PFSK-1 (cell line): Measurements from ENCODE around the gene KIF2C.

Source experiments
- FOXP2 ChIP-seq: optimal IDR thresholded peaks from 2 replicates; pipeline ENCODE3; 2011; ENCODE audit warnings: borderline replicate concordance, control low read depth, inconsistent platforms; ENCODE audit not compliant: insufficient read depth; ENCODE audit errors: extremely low read length, extremely low read depth
- POLR2AphosphoS5 ChIP-seq: IDR thresholded peaks from 2 replicates; pipeline ENCODE4 v1.6.1; 2012; ENCODE audit warnings: low read depth, mild to moderate bottlenecking, control low read depth, low read length, moderate library complexity
- SIN3A ChIP-seq: IDR thresholded peaks from 2 replicates; pipeline ENCODE4 v1.6.1; 2012; ENCODE audit warnings: mild to moderate bottlenecking, low read length, moderate library complexity, borderline replicate concordance; ENCODE audit not compliant: insufficient read depth
- TAF1 ChIP-seq: IDR thresholded peaks from 2 replicates; pipeline ENCODE4 v1.6.1; 2012; ENCODE audit warnings: low read length, control low read depth, borderline replicate concordance; ENCODE audit not compliant: insufficient read depth
- TF ChIP-seq, protein P1 (sequence below), 2 experiments: IDR thresholded peaks; 2 replicates each; pipeline versions ENCODE4 v1.6.1 to v1.8.0; 2011 to 2012; ENCODE audit warnings: low read depth in 2 of 2, low read length in 2 of 2, control low read depth in 1 of 2, inconsistent platforms in 1 of 2, mild to moderate bottlenecking in 1 of 2, moderate library complexity in 1 of 2; ENCODE audit not compliant: insufficient read depth in 1 of 2

The KIF2C gene

DNA sequence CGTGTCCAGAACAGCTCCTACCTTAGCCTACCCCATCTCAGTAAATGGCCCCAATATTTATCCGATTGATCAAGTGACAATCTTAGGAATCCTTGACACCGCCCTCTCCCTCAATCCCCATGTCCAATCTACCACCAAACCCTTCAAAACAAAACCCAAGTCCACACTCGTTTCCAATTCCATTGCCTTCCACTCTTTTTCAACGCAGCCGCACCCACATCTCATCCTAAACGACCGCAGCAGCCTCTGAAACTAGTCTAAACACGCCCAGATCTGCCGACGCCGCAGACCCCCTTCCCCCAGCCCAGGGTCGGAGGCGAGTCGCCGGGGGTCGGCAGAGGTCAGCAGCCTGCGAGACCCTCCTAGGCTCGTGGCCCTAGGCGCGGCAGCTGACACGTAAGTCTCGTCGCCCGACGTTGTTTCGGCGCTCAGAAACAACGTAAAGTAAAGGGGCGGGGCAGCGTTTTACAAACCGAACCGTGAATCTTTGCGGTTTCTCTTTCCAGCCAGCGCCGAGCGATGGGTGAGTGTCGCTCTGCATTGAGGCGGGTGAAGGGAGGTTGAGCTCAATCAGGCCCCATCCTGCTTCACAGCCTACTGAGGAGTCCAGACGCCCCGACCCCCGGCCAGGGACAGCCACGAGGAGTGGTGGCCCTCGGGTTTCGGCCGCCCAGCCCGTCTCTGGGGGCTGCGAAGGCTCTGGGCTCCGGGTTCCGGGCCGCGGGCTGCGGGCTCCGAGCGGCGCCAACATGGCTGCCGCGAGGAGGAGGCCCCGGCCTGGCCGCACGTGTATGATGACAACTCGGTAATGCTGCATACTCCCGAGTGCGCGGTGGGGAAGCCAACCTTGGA lies 35.7 kb downstream of the KIF2C start, which contains the start of gene RPS8:
Gene RPS8 (plus strand): TSS at position 463 of the 852 bp plus-strand sequence. CDS start 57 bp downstream, at position 520.
- TF ChIP-seq, protein P1, sequence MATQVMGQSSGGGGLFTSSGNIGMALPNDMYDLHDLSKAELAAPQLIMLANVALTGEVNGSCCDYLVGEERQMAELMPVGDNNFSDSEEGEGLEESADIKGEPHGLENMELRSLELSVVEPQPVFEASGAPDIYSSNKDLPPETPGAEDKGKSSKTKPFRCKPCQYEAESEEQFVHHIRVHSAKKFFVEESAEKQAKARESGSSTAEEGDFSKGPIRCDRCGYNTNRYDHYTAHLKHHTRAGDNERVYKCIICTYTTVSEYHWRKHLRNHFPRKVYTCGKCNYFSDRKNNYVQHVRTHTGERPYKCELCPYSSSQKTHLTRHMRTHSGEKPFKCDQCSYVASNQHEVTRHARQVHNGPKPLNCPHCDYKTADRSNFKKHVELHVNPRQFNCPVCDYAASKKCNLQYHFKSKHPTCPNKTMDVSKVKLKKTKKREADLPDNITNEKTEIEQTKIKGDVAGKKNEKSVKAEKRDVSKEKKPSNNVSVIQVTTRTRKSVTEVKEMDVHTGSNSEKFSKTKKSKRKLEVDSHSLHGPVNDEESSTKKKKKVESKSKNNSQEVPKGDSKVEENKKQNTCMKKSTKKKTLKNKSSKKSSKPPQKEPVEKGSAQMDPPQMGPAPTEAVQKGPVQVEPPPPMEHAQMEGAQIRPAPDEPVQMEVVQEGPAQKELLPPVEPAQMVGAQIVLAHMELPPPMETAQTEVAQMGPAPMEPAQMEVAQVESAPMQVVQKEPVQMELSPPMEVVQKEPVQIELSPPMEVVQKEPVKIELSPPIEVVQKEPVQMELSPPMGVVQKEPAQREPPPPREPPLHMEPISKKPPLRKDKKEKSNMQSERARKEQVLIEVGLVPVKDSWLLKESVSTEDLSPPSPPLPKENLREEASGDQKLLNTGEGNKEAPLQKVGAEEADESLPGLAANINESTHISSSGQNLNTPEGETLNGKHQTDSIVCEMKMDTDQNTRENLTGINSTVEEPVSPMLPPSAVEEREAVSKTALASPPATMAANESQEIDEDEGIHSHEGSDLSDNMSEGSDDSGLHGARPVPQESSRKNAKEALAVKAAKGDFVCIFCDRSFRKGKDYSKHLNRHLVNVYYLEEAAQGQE (IDR thresholded peaks at IDR 0.05; ENCODE audit: insufficient read depth in 1 of 2, low read depth in 2 of 2, low read length in 2 of 2): peak; percentile 15 to 70; a peak in 2 of 4 replicates
- peak; percentile 41; the same call in 1 of the 2 replicates for TF ChIP-seq SIN3A
- no peak for TF ChIP-seq FOXP2
- TF ChIP-seq TAF1: peak; percentile 98
- TF ChIP-seq POLR2AphosphoS5: peak; percentile 99

DNA sequence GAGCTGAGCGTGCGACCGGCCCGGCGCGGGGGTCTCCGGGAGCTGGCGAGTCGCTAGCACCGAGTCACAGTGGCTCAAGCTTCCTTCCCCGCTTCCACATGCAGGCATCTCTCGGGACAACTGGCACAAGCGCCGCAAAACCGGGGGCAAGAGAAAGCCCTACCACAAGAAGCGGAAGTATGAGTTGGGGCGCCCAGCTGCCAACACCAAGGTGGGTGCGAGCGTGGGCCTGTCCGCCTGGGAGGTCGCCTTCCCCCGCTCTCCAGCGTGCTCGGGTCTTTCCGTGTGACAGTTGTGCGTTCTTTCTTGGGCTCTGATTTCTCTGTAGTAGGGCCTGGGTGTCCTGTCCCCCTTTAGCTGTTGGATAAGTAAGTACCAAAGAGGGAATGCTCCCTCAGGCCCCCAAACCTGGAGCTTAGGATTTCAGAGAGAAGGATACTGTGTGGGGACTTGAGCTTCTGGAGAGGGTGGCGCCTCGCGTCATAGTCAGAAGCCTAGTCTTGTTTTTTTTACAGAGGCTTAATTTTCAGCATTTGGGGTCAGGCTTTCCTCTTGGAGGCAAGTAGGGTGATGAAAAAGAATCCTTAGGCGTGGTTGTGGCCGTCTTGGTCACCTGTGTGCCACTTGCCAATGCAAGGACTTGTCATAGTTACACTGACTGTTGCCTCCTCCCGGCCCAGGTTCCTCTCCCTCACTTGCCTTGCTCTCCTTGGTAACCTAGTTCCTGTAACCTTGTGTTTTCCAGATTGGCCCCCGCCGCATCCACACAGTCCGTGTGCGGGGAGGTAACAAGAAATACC lies 36.5 kb downstream of the KIF2C start:
- TF ChIP-seq SIN3A: no peak
- TF ChIP-seq TAF1: no peak
- TF ChIP-seq POLR2AphosphoS5: no peak
- no peak for TF ChIP-seq FOXP2
- TF ChIP-seq, protein P1 (IDR thresholded peaks at IDR 0.05; ENCODE audit: insufficient read depth in 1 of 2, low read depth in 2 of 2, low read length in 2 of 2): no peak

DNA sequence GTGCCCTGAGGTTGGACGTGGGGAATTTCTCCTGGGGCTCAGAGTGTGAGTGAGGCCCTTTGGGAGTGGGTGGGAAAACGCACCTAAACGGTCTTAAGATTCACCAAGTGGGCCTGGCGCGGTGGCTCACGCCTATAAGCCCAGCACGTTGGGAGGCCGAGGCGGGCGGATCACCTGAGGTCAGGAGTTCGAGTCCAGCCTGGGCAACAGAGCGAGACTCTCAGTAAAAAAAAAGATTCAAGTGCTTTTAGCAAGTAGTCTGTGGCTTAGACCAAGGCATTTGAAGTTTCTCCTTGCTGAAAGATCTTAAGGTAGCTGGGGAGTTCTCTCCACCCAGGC lies 37.1 kb downstream of the KIF2C start:
- no peak for TF ChIP-seq FOXP2
- no peak for TF ChIP-seq SIN3A
- TF ChIP-seq, protein P1 (IDR thresholded peaks at IDR 0.05; ENCODE audit: insufficient read depth in 1 of 2, low read depth in 2 of 2, low read length in 2 of 2): no peak
- TF ChIP-seq POLR2AphosphoS5: no peak
- no peak for TF ChIP-seq TAF1

DNA sequence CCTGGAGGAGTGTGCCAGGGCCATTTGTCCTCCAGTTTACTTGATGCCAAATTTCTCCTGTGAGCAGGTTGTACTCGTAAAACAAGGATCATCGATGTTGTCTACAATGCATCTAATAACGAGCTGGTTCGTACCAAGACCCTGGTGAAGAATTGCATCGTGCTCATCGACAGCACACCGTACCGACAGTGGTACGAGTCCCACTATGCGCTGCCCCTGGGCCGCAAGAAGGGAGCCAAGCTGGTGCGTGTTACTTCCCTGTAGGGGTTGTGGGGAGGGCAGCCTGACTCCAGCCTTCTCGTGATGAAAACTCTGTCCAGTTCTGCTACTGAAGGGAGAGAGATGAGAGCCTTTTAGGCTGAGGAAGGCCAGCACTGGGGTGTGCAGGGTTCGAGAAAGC lies 37.9 kb downstream of the KIF2C start:
- TF ChIP-seq POLR2AphosphoS5: no peak
- TF ChIP-seq FOXP2: no peak
- TF ChIP-seq TAF1: no peak
- TF ChIP-seq, protein P1 (IDR thresholded peaks at IDR 0.05; ENCODE audit: insufficient read depth in 1 of 2, low read depth in 2 of 2, low read length in 2 of 2): no peak
- no peak for TF ChIP-seq SIN3A
